PFSK-1 (cell line): ENCODE results near the gene RPS6KC1.

ENCODE experiments used
- FOXP2 ChIP-seq: optimal IDR thresholded peaks from 2 replicates; pipeline ENCODE3; 2011; ENCODE audit warnings: borderline replicate concordance, control low read depth, inconsistent platforms; ENCODE audit not compliant: insufficient read depth; ENCODE audit errors: extremely low read length, extremely low read depth
- POLR2AphosphoS5 ChIP-seq: IDR thresholded peaks from 2 replicates; pipeline ENCODE4 v1.6.1; 2012; ENCODE audit warnings: low read depth, mild to moderate bottlenecking, control low read depth, low read length, moderate library complexity
- REST ChIP-seq, 2 experiments: IDR thresholded peaks; 2 replicates each; pipeline versions ENCODE4 v1.6.1 to v1.8.0; 2011 to 2012; ENCODE audit warnings: low read depth in 2 of 2, low read length in 2 of 2, control low read depth in 1 of 2, inconsistent platforms in 1 of 2, mild to moderate bottlenecking in 1 of 2, moderate library complexity in 1 of 2; ENCODE audit not compliant: insufficient read depth in 1 of 2
- SIN3A ChIP-seq: IDR thresholded peaks from 2 replicates; pipeline ENCODE4 v1.6.1; 2012; ENCODE audit warnings: mild to moderate bottlenecking, low read length, moderate library complexity, borderline replicate concordance; ENCODE audit not compliant: insufficient read depth
- TAF1 ChIP-seq: IDR thresholded peaks from 2 replicates; pipeline ENCODE4 v1.6.1; 2012; ENCODE audit warnings: low read length, control low read depth, borderline replicate concordance; ENCODE audit not compliant: insufficient read depth

RPS6KC1 gene

GRCh38 chr1:213051881-213052202, 801 bp downstream of the RPS6KC1 start:
- TF ChIP-seq TAF1 (no peak), SIN3A (no peak), FOXP2 (no peak), REST (IDR thresholded peaks at IDR 0.05; ENCODE audit: insufficient read depth in 1 of 2, low read depth in 2 of 2, low read length in 2 of 2) (no peak), POLR2AphosphoS5 (no peak)

GRCh38 chr1:213053455-213053854, 2.4 kb downstream of the RPS6KC1 start:
- no peak for TF ChIP-seq SIN3A
- no peak for TF ChIP-seq TAF1
- no peak for TF ChIP-seq POLR2AphosphoS5
- no peak for TF ChIP-seq REST (IDR thresholded peaks at IDR 0.05; ENCODE audit: insufficient read depth in 1 of 2, low read depth in 2 of 2, low read length in 2 of 2)
- no peak for TF ChIP-seq FOXP2

GRCh38 chr1:213054142-213054541, 3.1 kb downstream of the RPS6KC1 start:
- TF ChIP-seq TAF1 (no peak), POLR2AphosphoS5 (no peak), REST (IDR thresholded peaks at IDR 0.05; ENCODE audit: insufficient read depth in 1 of 2, low read depth in 2 of 2, low read length in 2 of 2) (no peak)

- TF ChIP-seq SIN3A: no peak
- TF ChIP-seq FOXP2: no peak
- no peak for TF ChIP-seq TAF1
- TF ChIP-seq REST (IDR thresholded peaks at IDR 0.05; ENCODE audit: insufficient read depth in 1 of 2, low read depth in 2 of 2, low read length in 2 of 2): no peak
- no peak for TF ChIP-seq POLR2AphosphoS5
Observed at GRCh38 chr1:213054733-213055591, 3.9 kb downstream of the RPS6KC1 start.

GRCh38 chr1:213055767-213056166, 4.7 kb downstream of the RPS6KC1 start:
- TF ChIP-seq SIN3A (no peak), POLR2AphosphoS5 (no peak), REST (IDR thresholded peaks at IDR 0.05; ENCODE audit: insufficient read depth in 1 of 2, low read depth in 2 of 2, low read length in 2 of 2) (no peak), FOXP2 (no peak), TAF1 (no peak)
